ENCODE results near the gene ALDH5A1. TPM values are rescaled to one million over a fixed set of nuclear protein-coding genes. Genes with fewer than 3 reads are reported as not detected.

Gene ALDH5A1
- total RNA-seq, 1 donor from 2014 or later, result 12.9 TPM

DNA sequence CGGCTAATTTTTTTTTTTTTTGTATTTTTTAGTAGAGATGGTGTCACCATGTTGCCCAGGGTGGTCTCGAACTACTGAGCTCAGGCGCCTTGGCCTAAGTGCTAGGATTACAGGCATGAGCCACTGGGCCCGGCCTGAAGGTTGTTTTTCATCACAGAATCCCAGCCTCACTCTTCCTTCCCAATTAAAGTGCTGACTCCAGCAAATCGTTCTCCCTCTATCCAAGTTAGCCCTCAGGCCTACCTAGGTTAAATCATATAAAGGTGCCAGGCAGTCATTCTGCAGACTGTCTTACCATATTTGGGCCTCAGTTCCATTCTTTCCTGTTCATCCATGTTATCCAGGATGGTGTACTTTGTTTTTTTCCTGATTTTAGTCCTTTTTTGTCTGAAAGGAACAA is 56.4 kb downstream of the ALDH5A1 start:
- H3K9me3 Mint-ChIP-seq, result no peaks in the 10 kb centered on the region
- H3K4me3 Mint-ChIP-seq, result no peak overlapping the region
- no peaks in the 10 kb centered on the region for H3K36me3 Mint-ChIP-seq (ENCODE audit: low read depth)
- peaks cover 8% of the 10 kb centered on the region for H3K27me3 Mint-ChIP-seq (ENCODE audit: low read depth)
- H3K4me1 Mint-ChIP-seq, result peaks cover 4% of the 10 kb centered on the region
- TF ChIP-seq, protein P1, sequence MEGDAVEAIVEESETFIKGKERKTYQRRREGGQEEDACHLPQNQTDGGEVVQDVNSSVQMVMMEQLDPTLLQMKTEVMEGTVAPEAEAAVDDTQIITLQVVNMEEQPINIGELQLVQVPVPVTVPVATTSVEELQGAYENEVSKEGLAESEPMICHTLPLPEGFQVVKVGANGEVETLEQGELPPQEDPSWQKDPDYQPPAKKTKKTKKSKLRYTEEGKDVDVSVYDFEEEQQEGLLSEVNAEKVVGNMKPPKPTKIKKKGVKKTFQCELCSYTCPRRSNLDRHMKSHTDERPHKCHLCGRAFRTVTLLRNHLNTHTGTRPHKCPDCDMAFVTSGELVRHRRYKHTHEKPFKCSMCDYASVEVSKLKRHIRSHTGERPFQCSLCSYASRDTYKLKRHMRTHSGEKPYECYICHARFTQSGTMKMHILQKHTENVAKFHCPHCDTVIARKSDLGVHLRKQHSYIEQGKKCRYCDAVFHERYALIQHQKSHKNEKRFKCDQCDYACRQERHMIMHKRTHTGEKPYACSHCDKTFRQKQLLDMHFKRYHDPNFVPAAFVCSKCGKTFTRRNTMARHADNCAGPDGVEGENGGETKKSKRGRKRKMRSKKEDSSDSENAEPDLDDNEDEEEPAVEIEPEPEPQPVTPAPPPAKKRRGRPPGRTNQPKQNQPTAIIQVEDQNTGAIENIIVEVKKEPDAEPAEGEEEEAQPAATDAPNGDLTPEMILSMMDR (conservative IDR thresholded peaks at IDR 0.05), result no peak
- no peak for DNase-seq (ENCODE audit: low read depth, low spot score)
- H3K27ac Mint-ChIP-seq (ENCODE audit: unreplicated experiment), result no peak overlapping the region

DNA sequence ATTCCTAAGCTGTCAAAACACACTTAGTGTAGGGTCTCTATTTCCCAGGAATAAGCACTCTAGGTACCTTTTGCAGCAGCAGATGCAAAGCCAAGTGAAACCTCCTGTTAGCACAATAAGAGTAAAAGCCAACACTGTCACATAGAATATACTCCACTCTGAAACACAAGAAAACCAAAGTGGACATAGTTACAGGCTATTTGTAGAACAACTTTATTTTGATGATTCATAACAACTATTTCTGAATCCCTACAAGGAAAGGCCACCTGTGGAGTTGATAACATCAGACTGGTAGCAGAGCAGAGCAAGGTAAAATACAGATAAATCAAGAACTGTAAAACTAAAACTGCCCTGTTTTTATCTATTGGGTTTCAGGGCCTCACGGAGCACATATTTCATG is 59.7 kb downstream of the ALDH5A1 start:
- no peak for DNase-seq (ENCODE audit: low read depth, low spot score)
- no peaks in the 10 kb centered on the region for H3K27me3 Mint-ChIP-seq (ENCODE audit: low read depth)
- H3K4me1 Mint-ChIP-seq, result no peaks in the 10 kb centered on the region
- no peaks in the 10 kb centered on the region for H3K36me3 Mint-ChIP-seq (ENCODE audit: low read depth)
- H3K9me3 Mint-ChIP-seq, result no peaks in the 10 kb centered on the region
- H3K4me3 Mint-ChIP-seq, result no peak overlapping the region
- TF ChIP-seq, protein P1 (conservative IDR thresholded peaks at IDR 0.05), result no peak
- no peak overlapping the region for H3K27ac Mint-ChIP-seq (ENCODE audit: unreplicated experiment)

DNA sequence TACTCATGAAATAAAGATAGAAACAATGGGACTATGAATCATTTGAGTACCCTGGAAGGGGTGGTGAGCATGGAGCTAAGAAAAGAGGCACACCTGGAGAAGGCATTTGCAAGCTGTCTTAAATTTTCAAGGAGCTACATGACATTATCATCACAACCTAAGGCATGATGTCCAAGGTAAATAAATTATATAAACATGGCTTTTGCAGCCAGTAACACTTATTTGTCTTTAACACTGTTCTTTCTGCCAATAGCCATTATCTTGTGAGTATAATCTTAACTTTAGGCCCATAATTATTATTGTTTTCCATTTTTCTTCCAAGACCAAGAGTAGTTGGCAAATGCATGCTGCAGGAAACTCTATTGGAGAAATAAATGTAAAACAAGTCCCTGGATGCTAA is 63.7 kb downstream of the ALDH5A1 start:
- H3K27ac Mint-ChIP-seq (ENCODE audit: unreplicated experiment), result no peak overlapping the region
- TF ChIP-seq, protein P1 (conservative IDR thresholded peaks at IDR 0.05), result no peak
- no peak overlapping the region for H3K4me3 Mint-ChIP-seq
- H3K36me3 Mint-ChIP-seq (ENCODE audit: low read depth), result no peaks in the 10 kb centered on the region
- H3K9me3 Mint-ChIP-seq, result no peaks in the 10 kb centered on the region
- no peak for DNase-seq (ENCODE audit: low read depth, low spot score)
- no peaks in the 10 kb centered on the region for H3K4me1 Mint-ChIP-seq
- no peaks in the 10 kb centered on the region for H3K27me3 Mint-ChIP-seq (ENCODE audit: low read depth)

DNA sequence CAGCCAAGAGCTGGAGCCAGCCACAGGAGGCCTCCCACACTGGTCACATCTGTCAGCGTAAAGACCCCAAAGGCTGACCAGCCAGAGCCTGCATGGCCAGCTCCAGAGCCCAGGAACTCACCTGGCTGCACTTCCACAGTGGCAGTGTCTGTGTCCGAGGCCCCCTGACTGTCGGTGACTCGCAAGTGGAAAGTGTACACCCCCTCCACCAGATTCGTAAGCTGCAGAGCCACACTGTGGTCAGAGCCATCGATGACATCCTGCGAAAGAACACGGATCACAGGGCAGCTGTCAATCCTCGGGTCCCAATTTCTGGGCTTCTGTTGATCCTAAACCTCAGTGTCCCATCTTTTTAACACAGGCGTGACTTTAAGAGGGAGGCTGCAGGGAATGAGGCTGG is 69.3 kb downstream of the ALDH5A1 start:
- H3K27me3 Mint-ChIP-seq (ENCODE audit: low read depth), result no peaks in the 10 kb centered on the region
- DNase-seq (ENCODE audit: low read depth, low spot score), result no peak
- H3K9me3 Mint-ChIP-seq, result no peaks in the 10 kb centered on the region
- TF ChIP-seq, protein P1 (conservative IDR thresholded peaks at IDR 0.05), result no peak
- H3K36me3 Mint-ChIP-seq (ENCODE audit: low read depth), result no peaks in the 10 kb centered on the region
- no peaks in the 10 kb centered on the region for H3K4me1 Mint-ChIP-seq
- H3K27ac Mint-ChIP-seq (ENCODE audit: unreplicated experiment), result no peak overlapping the region
- H3K4me3 Mint-ChIP-seq, result no peak overlapping the region

DNA sequence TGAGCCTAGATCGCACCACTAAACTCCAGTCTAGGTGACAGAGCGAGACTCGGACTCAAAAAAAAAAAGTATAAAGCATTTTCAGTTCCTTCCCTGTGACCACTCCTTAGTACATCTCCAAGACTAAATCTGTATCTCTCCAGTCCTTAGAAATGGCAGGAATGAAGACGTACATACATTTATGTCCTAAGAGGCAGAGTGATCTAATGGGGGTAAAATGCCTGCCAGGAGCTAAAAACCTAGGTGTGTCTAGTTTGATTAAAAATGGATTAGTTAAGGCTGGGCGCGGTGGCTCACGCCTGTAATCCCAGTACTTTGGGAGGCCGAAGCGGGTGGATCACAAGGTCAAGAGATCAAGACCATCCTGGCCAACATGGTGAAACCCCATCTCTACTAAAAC is 70.4 kb downstream of the ALDH5A1 start:
- DNase-seq (ENCODE audit: low read depth, low spot score), result no peak
- H3K4me3 Mint-ChIP-seq, result no peak overlapping the region

More for the DNA sequence above, 70.4 kb downstream of the ALDH5A1 start:
- Mint-ChIP-seq H3K27me3 (ENCODE audit: low read depth) (no peaks in the 10 kb centered on the region), H3K4me1 (no peaks in the 10 kb centered on the region), H3K27ac (ENCODE audit: unreplicated experiment) (no peak overlapping the region), H3K9me3 (no peaks in the 10 kb centered on the region), H3K36me3 (ENCODE audit: low read depth) (no peaks in the 10 kb centered on the region)
- TF ChIP-seq, protein P1 (conservative IDR thresholded peaks at IDR 0.05), result no peak
